Measurements from ENCODE around the gene EXO5.

- TF ChIP-seq CTCF (IDR thresholded peaks at IDR 0.05) (no peak), POLR2A (IDR thresholded peaks at IDR 0.05) (no peak)
Measured at GRCh38 chr1:40495315-40495903, 13.2 kb upstream of the EXO5 start.
